ENCODE results near the gene DCUN1D3.
"Not testable (repeated sequence)": the region's sequence is repeated elsewhere in the genome, so short reads cannot be mapped to it uniquely, and the experiment has no call there.

The DCUN1D3 gene

DNA sequence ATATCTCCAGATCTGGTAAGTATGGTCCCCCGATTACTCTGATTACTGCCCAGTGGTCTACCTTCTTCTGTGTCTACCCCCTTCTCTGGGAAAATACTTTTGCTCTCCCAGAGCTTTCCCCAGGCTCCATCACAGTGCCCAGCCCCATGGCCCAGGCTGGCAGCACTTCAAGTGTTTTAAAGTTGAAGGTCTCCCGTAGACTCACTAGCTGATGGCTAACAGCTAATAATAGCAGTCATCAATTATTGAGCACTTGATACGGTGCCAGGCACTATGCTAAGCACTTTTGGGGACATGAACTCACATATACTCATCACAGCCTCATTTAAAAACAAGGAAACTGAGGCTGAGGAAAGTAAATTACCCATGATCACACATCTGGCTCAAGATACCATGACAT lies 33.4 kb downstream of the DCUN1D3 start:
- no peak overlapping the region for H3K9ac ChIP-seq (ENCODE audit: low read length)
- no peak overlapping the region for H3K4me3 ChIP-seq (ENCODE audit: low read length)
- H3K27me3 ChIP-seq (ENCODE audit: control insufficient read depth, insufficient read depth, low read length), result no peaks in the 10 kb centered on the region
- no peaks in the 10 kb centered on the region for H3K36me3 ChIP-seq (ENCODE audit: control insufficient read depth, insufficient read depth, low read length)
- H3K4me1 ChIP-seq (ENCODE audit: control insufficient read depth, insufficient read depth, low read length), result peaks cover 50% of the 10 kb centered on the region
- no peaks in the 10 kb centered on the region for H3K9me3 ChIP-seq (ENCODE audit: control insufficient read depth, low read length)

DNA sequence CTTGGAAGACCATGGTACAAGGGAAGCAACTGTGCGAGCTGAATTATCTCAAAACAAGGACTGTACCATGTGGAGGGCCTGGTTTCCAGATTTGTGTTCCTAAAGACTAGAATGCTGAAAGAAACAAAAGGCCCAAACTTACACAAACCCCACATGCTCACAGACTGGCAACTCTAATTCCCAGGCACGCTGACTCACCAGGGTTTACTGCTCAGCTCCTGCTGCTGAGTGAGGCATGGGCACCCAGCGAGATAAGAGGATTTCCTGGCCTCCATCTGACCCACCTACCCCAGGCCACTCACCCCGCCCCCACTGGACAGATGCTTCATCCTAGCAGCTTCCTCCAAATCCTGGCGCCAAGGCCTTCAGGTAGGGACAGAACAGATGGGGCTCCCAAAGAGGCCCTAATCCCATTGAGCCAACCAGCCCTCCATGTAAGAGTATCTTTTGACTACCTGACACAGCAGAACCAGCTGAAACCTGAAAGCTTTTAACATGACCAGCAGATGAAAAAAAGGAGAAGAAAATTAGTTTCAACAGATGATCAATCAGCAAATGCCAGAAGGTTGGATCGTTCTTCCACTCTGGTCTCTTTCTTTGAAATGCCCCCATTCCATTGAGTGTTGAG lies 33.9 kb downstream of the DCUN1D3 start:
- H3K4me1 ChIP-seq (ENCODE audit: control insufficient read depth, insufficient read depth, low read length), result peaks cover 50% of the 10 kb centered on the region
- no peaks in the 10 kb centered on the region for H3K36me3 ChIP-seq (ENCODE audit: control insufficient read depth, insufficient read depth, low read length)
- no peaks in the 10 kb centered on the region for H3K27me3 ChIP-seq (ENCODE audit: control insufficient read depth, insufficient read depth, low read length)
- no peaks in the 10 kb centered on the region for H3K9me3 ChIP-seq (ENCODE audit: control insufficient read depth, low read length)
- H3K4me3 ChIP-seq (ENCODE audit: low read length), result no peak overlapping the region
- H3K9ac ChIP-seq (ENCODE audit: low read length), result no peak overlapping the region

DNA sequence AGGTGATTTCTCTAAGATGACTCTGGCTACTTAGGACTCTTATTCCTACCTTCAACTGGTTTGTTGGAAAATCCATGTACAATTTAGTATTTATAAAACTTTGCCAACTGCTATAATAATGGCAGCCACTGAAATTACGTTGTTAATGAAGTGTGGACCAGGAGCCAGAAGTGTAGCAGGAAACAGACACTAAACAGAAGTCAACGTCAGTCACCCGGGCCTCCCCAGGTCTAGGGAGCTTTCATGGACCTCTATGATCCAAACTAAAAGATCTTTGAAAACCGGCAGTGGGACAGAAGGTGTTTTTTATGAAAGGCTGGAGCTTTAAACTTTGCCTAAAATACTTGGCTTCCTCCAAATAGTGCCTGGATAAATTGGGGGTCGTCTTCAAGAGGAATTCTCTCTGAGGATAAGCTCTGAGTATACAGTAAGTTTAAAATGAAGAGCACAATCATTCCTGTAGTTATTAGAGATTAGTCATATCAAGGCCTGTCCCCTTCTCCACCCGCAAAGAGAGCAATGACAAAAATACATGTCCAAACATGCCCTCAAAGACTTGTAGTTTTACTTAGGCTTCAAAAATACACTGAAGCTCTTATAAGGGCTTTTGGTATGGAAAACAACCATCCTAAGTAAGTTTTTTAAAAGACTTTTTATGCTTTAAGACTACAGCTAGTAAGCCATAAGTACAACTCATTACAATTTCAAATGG lies 34.6 kb downstream of the DCUN1D3 start:
- no peaks in the 10 kb centered on the region for H3K9me3 ChIP-seq (ENCODE audit: control insufficient read depth, low read length)
- peaks cover 49% of the 10 kb centered on the region for H3K4me1 ChIP-seq (ENCODE audit: control insufficient read depth, insufficient read depth, low read length)
- no peak overlapping the region for H3K9ac ChIP-seq (ENCODE audit: low read length)
- no peaks in the 10 kb centered on the region for H3K36me3 ChIP-seq (ENCODE audit: control insufficient read depth, insufficient read depth, low read length)
- H3K27me3 ChIP-seq (ENCODE audit: control insufficient read depth, insufficient read depth, low read length), result no peaks in the 10 kb centered on the region
- no peak overlapping the region for H3K4me3 ChIP-seq (ENCODE audit: low read length)

- not testable (repeated sequence) for H3K36me3 ChIP-seq (ENCODE audit: control insufficient read depth, insufficient read depth, low read length); H3K27me3 ChIP-seq (ENCODE audit: control insufficient read depth, insufficient read depth, low read length); H3K9ac ChIP-seq (ENCODE audit: low read length); H3K4me3 ChIP-seq (ENCODE audit: low read length); H3K9me3 ChIP-seq (ENCODE audit: control insufficient read depth, low read length)
- H3K4me1 ChIP-seq (ENCODE audit: control insufficient read depth, insufficient read depth, low read length), result peaks cover 38% of the 10 kb centered on the region
Observed at GRCh38 chr16:20864376-20864775, 35.8 kb downstream of the DCUN1D3 start.

DNA sequence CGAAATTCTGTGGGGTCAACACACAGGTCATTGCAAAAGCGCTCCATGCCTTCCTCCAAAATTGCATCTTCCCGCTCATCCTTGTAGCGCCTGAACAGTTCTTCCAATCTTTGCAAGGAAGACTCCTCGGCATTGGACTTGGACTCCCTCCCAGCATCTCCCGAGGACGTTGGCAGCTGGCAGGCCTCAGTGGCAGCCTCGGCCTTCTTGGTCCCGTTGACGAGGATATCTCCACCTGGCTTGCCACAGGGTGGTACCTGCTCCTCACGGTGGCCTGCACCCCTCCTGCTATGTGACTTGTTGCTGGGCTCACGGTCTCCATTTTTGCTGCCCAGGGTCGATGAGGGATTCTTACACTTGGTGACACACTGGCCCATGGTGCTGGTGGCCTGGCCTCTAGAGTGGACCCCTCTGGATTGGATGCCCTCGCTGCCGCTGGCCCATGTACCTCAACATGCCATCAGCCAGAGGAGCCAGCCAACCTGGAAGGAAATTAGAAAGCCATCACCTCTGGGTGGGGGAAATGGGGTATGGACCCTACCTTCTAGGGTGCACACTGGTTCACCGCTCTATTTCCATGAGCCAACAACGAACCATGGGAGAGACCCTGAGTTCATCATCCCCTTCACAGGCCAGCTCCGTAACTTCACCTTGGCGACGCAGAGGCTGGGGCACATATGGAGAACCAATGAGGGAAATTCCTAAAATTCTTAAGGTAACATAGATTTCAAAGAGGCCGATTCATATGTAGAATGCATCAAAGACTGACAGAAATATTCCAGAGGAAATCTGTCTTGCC lies 37.8 kb downstream of the DCUN1D3 start:
- Histone ChIP-seq H3K36me3 (ENCODE audit: control insufficient read depth, insufficient read depth, low read length) (no peaks in the 10 kb centered on the region), H3K27me3 (ENCODE audit: control insufficient read depth, insufficient read depth, low read length) (no peaks in the 10 kb centered on the region), H3K9me3 (ENCODE audit: control insufficient read depth, low read length) (no peaks in the 10 kb centered on the region), H3K9ac (ENCODE audit: low read length) (no peak overlapping the region), H3K4me1 (ENCODE audit: control insufficient read depth, insufficient read depth, low read length) (peaks cover 21% of the 10 kb centered on the region), H3K4me3 (ENCODE audit: low read length) (no peak overlapping the region)

DNA sequence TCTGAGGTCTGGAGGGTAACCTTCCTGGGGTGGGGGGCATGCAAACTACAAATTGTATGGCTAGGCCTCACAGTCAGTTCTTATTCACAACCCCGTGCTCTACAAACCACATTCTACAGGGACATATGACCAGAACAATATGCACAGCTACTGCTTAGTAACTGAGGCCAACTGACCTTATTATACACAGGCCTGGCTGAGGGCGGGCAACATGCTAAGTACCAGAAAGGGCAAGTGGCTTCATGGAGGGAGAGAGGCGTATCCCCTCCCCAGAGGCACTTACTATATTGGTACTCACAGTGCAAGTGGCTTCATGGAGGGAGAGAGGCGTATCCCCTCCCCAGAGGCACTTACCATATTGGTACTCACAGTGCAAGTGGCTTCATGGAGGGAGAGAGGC lies 39.2 kb downstream of the DCUN1D3 start:
- H3K4me1 ChIP-seq (ENCODE audit: control insufficient read depth, insufficient read depth, low read length); H3K36me3 ChIP-seq (ENCODE audit: control insufficient read depth, insufficient read depth, low read length); H3K4me3 ChIP-seq (ENCODE audit: low read length); H3K27me3 ChIP-seq (ENCODE audit: control insufficient read depth, insufficient read depth, low read length); H3K9ac ChIP-seq (ENCODE audit: low read length); H3K9me3 ChIP-seq (ENCODE audit: control insufficient read depth, low read length): not testable (repeated sequence)

GRCh38 chr16:20860361-20860760 lies 39.8 kb downstream of the DCUN1D3 start:
- H3K9me3 ChIP-seq (ENCODE audit: control insufficient read depth, low read length), result no peaks in the 10 kb centered on the region
- H3K36me3 ChIP-seq (ENCODE audit: control insufficient read depth, insufficient read depth, low read length), result no peaks in the 10 kb centered on the region
- H3K27me3 ChIP-seq (ENCODE audit: control insufficient read depth, insufficient read depth, low read length), result no peaks in the 10 kb centered on the region
- H3K4me3 ChIP-seq (ENCODE audit: low read length), result no peak overlapping the region
- H3K4me1 ChIP-seq (ENCODE audit: control insufficient read depth, insufficient read depth, low read length), result peaks cover 1% of the 10 kb centered on the region
- H3K9ac ChIP-seq (ENCODE audit: low read length), result no peak overlapping the region

DNA sequence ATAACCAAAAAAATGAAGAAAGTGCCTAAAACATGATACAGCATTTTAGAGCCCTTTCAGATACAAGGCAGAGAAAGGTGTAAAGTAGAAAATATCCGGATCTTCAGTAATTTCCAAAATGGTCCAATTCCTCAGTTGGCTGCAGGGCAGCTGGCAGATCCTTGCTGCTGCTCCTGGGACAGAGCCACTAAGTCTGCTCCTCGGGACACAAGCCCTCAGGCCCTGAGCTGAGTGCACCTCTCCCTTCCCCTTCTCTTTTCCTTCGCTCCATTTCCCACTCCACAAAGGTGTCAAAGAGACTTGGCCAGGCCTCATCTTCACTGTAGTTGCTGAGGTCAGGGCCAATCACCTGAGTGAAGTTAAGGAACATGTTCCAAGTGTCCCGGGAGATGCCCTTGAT lies 40.5 kb downstream of the DCUN1D3 start:
- Histone ChIP-seq H3K27me3 (ENCODE audit: control insufficient read depth, insufficient read depth, low read length) (no peaks in the 10 kb centered on the region), H3K9ac (ENCODE audit: low read length) (no peak overlapping the region), H3K4me3 (ENCODE audit: low read length) (no peak overlapping the region), H3K36me3 (ENCODE audit: control insufficient read depth, insufficient read depth, low read length) (no peaks in the 10 kb centered on the region), H3K9me3 (ENCODE audit: control insufficient read depth, low read length) (no peaks in the 10 kb centered on the region), H3K4me1 (ENCODE audit: control insufficient read depth, insufficient read depth, low read length) (no peaks in the 10 kb centered on the region)

DNA sequence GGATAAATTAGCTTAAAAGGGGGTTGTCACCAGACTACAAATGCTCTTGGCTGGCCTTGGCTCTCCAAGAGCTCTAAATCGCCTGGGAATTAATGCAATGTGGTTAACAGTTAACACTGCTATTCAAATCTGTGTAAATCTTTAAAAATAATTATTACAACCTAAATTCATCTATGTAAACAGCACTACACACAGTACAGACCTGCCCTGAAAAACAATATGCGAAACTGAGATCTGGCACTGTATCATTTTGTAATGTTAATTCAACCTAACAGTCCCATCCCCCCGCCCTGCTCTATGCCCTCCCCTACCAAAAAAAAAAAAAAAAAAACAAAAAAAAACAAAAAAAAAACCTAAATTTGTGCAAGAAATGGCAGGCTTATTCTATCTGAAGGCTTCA lies 40.9 kb downstream of the DCUN1D3 start:
- Histone ChIP-seq H3K27me3 (ENCODE audit: control insufficient read depth, insufficient read depth, low read length) (no peaks in the 10 kb centered on the region), H3K9ac (ENCODE audit: low read length) (no peak overlapping the region), H3K9me3 (ENCODE audit: control insufficient read depth, low read length) (no peaks in the 10 kb centered on the region), H3K4me3 (ENCODE audit: low read length) (no peak overlapping the region), H3K4me1 (ENCODE audit: control insufficient read depth, insufficient read depth, low read length) (no peaks in the 10 kb centered on the region), H3K36me3 (ENCODE audit: control insufficient read depth, insufficient read depth, low read length) (no peaks in the 10 kb centered on the region)

DNA sequence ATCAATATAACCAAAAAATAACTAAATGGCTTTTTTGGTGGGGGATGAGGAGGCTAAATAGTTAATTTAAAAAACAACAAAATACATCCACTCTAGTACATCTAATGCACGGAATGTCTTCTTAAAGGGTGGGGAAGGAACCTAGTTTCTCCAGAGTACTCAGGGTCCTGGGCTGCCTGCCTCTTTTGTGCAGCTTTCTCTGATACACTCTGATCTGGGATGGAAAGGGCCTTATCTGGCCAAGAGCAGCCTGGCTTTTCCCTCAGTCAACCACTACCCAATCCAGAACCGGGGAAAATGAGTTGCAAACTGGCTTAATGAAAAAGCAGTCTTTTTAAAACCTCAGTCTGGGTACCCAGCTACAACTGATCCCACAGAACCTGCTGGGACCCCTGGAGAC lies 42.9 kb downstream of the DCUN1D3 start:
- Histone ChIP-seq H3K9ac (ENCODE audit: low read length) (no peak overlapping the region), H3K9me3 (ENCODE audit: control insufficient read depth, low read length) (no peaks in the 10 kb centered on the region), H3K4me1 (ENCODE audit: control insufficient read depth, insufficient read depth, low read length) (peaks cover 5% of the 10 kb centered on the region), H3K36me3 (ENCODE audit: control insufficient read depth, insufficient read depth, low read length) (no peaks in the 10 kb centered on the region), H3K27me3 (ENCODE audit: control insufficient read depth, insufficient read depth, low read length) (no peaks in the 10 kb centered on the region), H3K4me3 (ENCODE audit: low read length) (no peak overlapping the region)

GRCh38 chr16:20854963-20855362 lies 45.2 kb downstream of the DCUN1D3 start:
- Histone ChIP-seq H3K4me1 (ENCODE audit: control insufficient read depth, insufficient read depth, low read length) (peaks cover 22% of the 10 kb centered on the region), H3K36me3 (ENCODE audit: control insufficient read depth, insufficient read depth, low read length) (no peaks in the 10 kb centered on the region), H3K9ac (ENCODE audit: low read length) (no peak overlapping the region), H3K4me3 (ENCODE audit: low read length) (no peak overlapping the region), H3K27me3 (ENCODE audit: control insufficient read depth, insufficient read depth, low read length) (no peaks in the 10 kb centered on the region), H3K9me3 (ENCODE audit: control insufficient read depth, low read length) (no peaks in the 10 kb centered on the region)

DNA sequence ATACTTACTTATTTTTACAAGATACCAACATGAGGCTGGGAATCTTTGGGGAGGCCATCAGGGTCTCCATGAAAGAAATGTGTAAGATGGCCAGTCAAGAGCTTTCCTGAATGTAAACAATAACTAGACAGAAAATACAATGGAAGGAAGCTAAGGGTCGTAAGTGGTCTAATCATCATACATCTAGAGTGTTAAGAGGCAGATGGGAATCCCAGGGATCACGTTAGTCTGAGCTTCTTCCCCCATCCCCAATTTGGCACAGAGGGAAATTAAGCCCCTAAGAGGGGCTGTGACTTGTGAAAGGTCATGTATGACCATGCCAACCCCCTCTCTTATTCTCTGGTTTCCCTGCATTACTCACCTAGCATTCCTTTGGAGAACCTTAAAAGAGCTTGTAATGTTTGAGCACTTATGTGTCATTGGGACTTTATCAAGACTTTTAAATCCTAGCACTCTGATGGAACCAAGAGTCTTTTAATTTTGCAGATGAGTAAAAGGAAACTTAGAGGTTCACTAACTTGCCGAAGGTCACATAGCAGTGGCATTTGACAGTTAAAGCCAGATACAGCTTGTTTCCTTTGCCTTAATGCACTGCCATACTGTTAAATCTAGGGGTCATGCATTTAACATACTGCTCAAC lies 46.1 kb downstream of the DCUN1D3 start:
- Histone ChIP-seq H3K9ac (ENCODE audit: low read length) (no peak overlapping the region), H3K4me1 (ENCODE audit: control insufficient read depth, insufficient read depth, low read length) (peaks cover 24% of the 10 kb centered on the region), H3K27me3 (ENCODE audit: control insufficient read depth, insufficient read depth, low read length) (no peaks in the 10 kb centered on the region), H3K9me3 (ENCODE audit: control insufficient read depth, low read length) (no peaks in the 10 kb centered on the region), H3K4me3 (ENCODE audit: low read length) (no peak overlapping the region), H3K36me3 (ENCODE audit: control insufficient read depth, insufficient read depth, low read length) (no peaks in the 10 kb centered on the region)
